ENCODE data around the gene GRIA3.

GRCh38 chrX:123274796-123275195 lies 90.7 kb downstream of the GRIA3 start:
- no peak for TF ChIP-seq ELF4 (CRISPR knock-in tag; IDR thresholded peaks at IDR 0.05; ENCODE audit: low read depth)
- no peak for TF ChIP-seq CTCF (IDR thresholded peaks at IDR 0.05)
- no peak for TF ChIP-seq ATF1 (CRISPR knock-in tag; IDR thresholded peaks at IDR 0.05)
- no peak for TF ChIP-seq MAX (CRISPR knock-in tag; IDR thresholded peaks at IDR 0.05)
- no peak for TF ChIP-seq ARID4B (CRISPR knock-in tag; IDR thresholded peaks at IDR 0.05; ENCODE audit: borderline replicate concordance)
- TF ChIP-seq JUN (CRISPR knock-in tag; IDR thresholded peaks at IDR 0.05): no peak
- TF ChIP-seq ATF2 (CRISPR knock-in tag; IDR thresholded peaks at IDR 0.05; ENCODE audit: borderline replicate concordance, low read depth): no peak
- no peak for TF ChIP-seq ZBTB43 (CRISPR knock-in tag; IDR thresholded peaks at IDR 0.05)
- no peak for TF ChIP-seq SMAD3 (CRISPR knock-in tag; IDR thresholded peaks at IDR 0.05; ENCODE audit: borderline replicate concordance)
